NCI-H2196 (cell line): Measurements from ENCODE around the gene BUB1B.
"Not testable (repeated sequence)": the region's sequence is repeated elsewhere in the genome, so short reads cannot be mapped to it uniquely, and the experiment has no call there.

ENCODE experiments used
- DNase-seq: peaks from one replicate; lab custom pipeline; 2025; ENCODE audit not compliant: unreplicated experiment; lab: John Stamatoyannopoulos, UW

The BUB1B gene, protein sequence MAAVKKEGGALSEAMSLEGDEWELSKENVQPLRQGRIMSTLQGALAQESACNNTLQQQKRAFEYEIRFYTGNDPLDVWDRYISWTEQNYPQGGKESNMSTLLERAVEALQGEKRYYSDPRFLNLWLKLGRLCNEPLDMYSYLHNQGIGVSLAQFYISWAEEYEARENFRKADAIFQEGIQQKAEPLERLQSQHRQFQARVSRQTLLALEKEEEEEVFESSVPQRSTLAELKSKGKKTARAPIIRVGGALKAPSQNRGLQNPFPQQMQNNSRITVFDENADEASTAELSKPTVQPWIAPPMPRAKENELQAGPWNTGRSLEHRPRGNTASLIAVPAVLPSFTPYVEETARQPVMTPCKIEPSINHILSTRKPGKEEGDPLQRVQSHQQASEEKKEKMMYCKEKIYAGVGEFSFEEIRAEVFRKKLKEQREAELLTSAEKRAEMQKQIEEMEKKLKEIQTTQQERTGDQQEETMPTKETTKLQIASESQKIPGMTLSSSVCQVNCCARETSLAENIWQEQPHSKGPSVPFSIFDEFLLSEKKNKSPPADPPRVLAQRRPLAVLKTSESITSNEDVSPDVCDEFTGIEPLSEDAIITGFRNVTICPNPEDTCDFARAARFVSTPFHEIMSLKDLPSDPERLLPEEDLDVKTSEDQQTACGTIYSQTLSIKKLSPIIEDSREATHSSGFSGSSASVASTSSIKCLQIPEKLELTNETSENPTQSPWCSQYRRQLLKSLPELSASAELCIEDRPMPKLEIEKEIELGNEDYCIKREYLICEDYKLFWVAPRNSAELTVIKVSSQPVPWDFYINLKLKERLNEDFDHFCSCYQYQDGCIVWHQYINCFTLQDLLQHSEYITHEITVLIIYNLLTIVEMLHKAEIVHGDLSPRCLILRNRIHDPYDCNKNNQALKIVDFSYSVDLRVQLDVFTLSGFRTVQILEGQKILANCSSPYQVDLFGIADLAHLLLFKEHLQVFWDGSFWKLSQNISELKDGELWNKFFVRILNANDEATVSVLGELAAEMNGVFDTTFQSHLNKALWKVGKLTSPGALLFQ

GRCh38 chr15:40160689-40161688 is at the start of gene BUB1B:
Gene BUB1B, plus strand, starts transcription at chr15:40161069. Its CDS starts 152 bp downstream, at chr15:40161221.
- DNase-seq: peak; percentile 89

DNA sequence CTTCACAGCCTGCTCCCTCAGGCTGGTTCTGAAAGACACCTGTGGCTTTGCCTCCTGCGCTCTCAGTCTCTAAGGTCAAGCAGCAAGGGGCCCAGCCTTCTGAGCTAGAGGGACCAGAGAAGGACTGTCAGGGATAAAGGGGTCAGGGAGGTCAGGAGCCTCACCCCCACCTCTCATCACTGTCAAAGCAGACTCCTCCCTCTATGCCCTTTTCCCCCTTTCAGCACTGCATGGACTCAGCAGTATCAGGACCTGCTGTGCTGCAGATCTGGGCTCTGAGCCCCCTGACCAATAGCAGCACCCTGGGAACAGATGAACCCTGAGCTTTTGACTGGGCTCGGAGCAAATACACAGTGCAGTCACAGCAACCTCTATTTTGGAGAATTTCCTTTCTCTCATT is 49.0 kb upstream of the BUB1B start:
- DNase-seq: no peak

GRCh38 chr15:40112789-40113188 is 48.1 kb upstream of the BUB1B start:
- DNase-seq: no peak

GRCh38 chr15:40114218-40114617 is 46.7 kb upstream of the BUB1B start:
- no peak for DNase-seq

- DNase-seq: not testable (repeated sequence)
These were observed 45.8 kb upstream of the BUB1B start for GRCh38 chr15:40115106-40115505.

DNA sequence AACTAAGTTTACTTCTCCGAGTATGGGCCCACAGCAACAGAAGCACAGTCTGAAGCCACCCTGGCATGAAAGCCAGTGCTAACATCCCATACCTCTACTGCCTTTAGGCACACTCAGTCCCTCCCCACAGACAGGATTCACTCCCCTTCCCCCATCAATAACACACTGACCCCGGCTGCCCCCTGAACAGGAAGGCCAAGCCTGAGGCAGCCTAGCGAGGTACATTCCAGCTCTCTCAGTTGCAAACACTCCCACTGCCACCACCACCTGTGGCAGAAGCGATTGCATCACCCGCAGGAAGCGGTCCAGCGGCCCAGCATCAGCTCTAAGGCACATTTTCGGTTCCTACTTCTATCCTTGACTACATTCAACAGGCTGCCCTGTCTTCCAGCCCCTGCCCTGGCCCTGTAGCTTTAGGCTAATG is 45.2 kb upstream of the BUB1B start:
- DNase-seq: no peak

- no peak for DNase-seq
These were observed 42.4 kb upstream of the BUB1B start for GRCh38 chr15:40118473-40118872.

DNA sequence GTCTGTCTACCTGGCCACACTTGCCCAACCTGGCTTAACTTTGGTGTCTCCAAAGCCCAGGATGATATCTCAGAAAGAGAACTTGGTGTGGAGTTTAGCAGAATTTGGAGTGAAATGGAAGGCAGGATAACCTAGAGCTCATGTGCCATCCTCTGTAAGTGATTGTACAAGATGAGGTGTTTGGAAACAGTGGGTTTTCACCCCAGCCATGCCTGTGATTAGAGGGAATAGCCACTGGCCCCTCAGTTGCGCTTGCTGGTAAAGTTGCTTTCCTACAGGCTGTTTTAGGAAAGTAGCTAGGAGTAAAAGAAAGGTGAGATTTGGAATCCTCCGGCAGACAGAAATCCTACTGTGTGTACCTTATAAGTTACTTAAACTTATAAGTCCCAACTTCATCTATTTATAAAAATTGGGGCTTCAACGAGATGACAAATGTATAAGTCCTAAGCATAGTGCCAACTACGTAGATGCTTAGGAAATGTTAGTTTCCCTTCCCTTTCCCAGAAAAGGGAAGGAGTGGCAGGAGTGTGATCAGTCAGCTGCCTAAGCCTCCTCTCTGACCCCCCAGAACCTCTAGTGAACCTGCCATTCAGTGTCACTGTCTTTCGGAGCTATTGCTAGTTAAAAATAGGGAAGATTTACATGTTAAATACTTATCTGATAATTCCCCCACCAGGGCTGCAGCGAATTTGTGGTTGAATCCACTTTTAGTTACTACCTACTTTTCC is 38.8 kb upstream of the BUB1B start:
- DNase-seq: no peak

DNA sequence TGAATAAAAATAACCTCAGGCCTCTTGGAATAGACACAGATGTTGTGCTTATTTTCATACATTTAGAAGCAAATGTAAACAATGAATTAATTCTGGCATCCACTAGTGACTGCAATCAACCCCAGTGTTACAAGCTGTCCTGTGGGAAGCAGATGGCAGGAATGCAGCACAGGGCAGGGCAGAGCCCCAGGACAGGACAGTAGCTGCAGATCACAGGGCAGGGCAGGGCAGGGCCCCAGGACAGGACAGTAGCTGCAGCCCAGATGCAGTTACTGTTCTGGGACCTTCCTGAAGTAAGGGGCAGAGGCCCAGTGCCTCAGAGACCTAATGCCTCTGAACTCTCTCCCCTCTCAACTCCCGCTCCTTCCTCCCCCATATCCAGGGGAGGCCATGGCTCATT is 37.9 kb upstream of the BUB1B start:
- not testable (repeated sequence) for DNase-seq

DNA sequence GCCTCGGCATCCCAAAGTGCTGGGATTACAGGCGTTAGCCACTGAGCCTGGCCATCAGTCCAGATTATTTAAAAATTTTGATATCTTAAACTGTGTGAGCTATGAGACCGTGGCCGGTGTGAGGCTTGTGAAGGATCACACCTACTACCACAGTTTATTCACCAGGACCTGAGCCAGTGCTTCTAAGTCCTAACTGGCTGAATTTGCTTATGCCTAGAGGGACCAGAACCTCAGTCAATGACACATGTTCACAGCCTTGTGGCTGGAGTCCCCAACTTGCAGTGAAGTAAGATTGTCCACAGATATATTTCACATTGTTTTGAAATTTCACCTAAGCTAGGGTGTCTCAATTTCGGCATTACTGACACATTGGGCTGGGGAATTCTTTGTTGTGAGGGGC is 37.0 kb upstream of the BUB1B start:
- not testable (repeated sequence) for DNase-seq

DNA sequence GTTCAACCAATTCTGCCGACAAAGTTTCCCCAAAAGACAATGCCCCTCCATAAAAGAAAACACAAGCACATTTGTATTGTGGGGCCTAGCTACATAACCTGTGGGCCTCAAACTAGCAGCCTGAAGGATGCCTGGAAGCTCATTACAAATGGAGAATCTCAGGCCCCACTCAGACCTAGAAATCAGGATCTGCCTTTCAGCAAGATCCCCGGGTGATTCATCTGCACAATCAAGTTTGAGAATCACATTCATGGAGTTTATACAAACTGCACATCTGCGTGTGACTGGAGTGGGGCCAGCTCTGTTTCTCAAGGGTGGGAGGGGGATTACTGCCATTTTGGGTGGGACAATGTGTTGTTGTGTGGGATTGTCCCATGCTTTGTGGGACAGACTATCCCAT is 36.5 kb upstream of the BUB1B start:
- not testable (repeated sequence) for DNase-seq

GRCh38 chr15:40124807-40125285 is 36.0 kb upstream of the BUB1B start:
- DNase-seq: not testable (repeated sequence)

DNA sequence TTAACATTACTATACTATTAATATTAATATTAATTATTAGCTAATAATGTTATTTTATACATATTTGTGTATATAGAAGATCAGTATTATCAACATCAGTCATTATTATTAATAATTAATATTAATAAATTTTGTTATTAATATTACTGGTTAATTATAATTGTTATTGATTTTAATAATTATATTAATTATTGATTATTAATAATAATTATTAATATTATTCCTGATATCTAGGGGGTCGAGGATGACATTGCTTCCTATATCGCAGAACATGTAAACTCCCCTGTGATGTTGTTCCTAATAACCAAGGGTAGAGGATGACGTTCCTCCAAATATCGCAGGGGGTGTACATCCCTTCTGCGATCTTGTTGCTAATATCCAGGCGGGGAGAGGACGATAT is 34.9 kb upstream of the BUB1B start:
- DNase-seq: no peak

GRCh38 chr15:40128766-40129660 is 31.9 kb upstream of the BUB1B start:
- no peak for DNase-seq

- DNase-seq: no peak
These were observed 30.8 kb upstream of the BUB1B start for GRCh38 chr15:40130118-40130517.

DNA sequence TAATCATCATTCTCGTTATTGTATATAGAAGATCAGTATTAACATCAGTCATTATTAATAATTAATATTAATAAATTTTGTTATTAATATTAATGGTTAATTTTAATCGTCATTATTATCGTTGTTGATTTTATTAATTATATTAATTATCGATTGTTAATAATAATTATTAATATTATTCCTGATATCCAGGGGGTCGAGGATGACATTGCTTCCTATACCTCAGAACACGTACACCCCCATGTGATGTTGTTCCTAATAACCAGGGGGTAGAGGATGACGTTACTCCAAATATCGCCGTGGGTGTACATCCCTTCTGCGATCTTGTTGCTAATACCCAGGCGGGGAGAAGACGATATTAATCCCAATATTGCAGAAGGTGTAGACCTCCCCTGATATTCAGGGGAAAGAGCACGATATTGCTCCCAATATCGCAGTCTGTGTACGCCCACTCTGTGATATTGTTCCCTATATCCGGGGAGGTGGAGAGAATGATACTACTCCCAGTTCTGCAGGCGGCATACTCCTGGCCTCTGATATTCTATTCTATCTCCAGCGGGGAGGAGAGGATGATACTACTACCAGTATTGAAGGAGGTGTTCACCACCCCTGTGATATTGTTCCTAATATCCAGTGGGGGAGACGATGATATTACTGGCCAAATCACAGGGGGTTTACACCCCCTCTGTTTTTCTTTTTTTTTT is 29.9 kb upstream of the BUB1B start:
- DNase-seq: no peak

DNA sequence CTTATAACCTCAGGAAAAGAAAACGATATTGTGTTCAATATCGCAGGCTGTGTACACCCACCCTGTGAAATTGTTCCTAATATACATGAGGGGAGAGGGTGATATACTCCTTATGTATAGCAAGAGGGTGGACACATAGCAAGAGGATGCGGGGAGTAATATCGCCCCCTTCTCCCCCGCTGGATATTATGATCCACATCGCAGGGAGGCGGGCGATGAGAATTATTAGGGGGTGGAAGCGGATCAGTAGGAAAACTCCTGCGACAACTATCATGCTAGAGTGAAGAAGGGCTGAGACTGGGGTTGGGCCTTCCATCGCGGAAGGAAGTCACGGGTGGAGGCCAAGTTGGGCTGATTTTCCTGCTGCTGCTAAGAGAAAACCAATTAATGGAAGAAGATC is 27.3 kb upstream of the BUB1B start:
- DNase-seq: no peak

DNA sequence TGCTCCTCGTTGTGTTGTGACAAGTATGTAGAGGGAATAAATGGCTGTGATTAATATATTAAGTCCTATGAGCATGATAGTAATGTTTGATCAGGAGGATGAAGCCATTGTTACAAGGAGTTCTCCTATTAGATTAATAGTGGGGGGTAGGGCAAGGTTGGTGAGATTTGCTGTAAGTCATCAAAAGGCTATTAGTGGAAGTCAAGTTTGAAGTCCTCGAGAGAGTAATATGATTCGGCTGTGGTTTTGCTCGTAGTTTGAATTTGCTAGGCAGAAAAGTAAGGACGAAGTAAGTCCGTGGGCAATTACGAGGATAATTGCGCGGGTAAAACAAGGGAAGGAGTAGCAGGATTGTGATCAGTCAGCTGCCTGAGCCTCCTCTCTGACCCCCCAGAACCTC is 26.0 kb upstream of the BUB1B start:
- DNase-seq: no peak
